H1 (cell line): ENCODE results near the gene E2F1. TPM values are rescaled to one million over a fixed set of nuclear protein-coding genes. Genes with fewer than 3 reads are reported as not detected.

Experiments used
- CTCF ChIA-PET: fragments of 300-600 bp; sonication (Branson Sonifier 250); formaldehyde crosslinking; loops from one replicate; lab custom pipeline; 2021; ENCODE audit not compliant: partially characterized antibody; lab: Charles Lee
- POLR2A ChIA-PET: fragments of 300-600 bp; sonication (Branson Sonifier 250); formaldehyde crosslinking; loops from one replicate; lab custom pipeline; 2021; ENCODE audit warnings: inconsistent platforms; ENCODE audit not compliant: partially characterized antibody; lab: Charles Lee
- DNase-seq, 2 experiments: peaks; one replicate each; pipeline versions ENCODE4 v3.0.0 to v3.0.0-alpha.2; 2010 to 2022; ENCODE audit warnings: low spot score in 2 of 2, low read depth in 1 of 2, mixed read lengths in 1 of 2
- FAIRE-seq: peaks from 2 replicates; lab custom pipeline; 2011; peaks lifted over from hg19 to GRCh38; lab: Jason Lieb, UNC
- H2AFZ ChIP-seq: 2 replicates; pipeline ENCODE4 v1.8.1; 2012; ENCODE audit warnings: low read length, inconsistent platforms
- H2AK5ac ChIP-seq: 2 replicates; pipeline ENCODE4 v1.6.1; 2013; ENCODE audit warnings: low read depth, low read length
- H2BK120ac ChIP-seq: replicated peaks from 2 replicates; pipeline ENCODE3; 2013; ENCODE audit warnings: low read depth, low read length, inconsistent platforms
- H2BK12ac ChIP-seq: 2 replicates; pipeline ENCODE4 v1.6.1; 2013; ENCODE audit warnings: low read depth, low read length
- H2BK15ac ChIP-seq: 2 replicates; pipeline ENCODE4 v1.6.1; 2013; ENCODE audit warnings: low read length
- H2BK20ac ChIP-seq: 2 replicates; pipeline ENCODE4 v1.6.1; 2013; ENCODE audit warnings: low read length
- H2BK5ac ChIP-seq: 2 replicates; pipeline ENCODE4 v1.6.1; 2013; ENCODE audit warnings: low read depth, low read length
- H3K14ac ChIP-seq: 2 replicates; pipeline ENCODE4 v1.6.1; 2013; ENCODE audit warnings: inconsistent platforms; ENCODE audit not compliant: insufficient read length
- H3K18ac ChIP-seq: 2 replicates; pipeline ENCODE4 v1.6.1; 2013; ENCODE audit warnings: low read length; ENCODE audit errors: extremely low read depth
- H3K23ac ChIP-seq: 2 replicates; pipeline ENCODE4 v1.6.1; 2013; ENCODE audit warnings: inconsistent platforms; ENCODE audit not compliant: insufficient read length
- H3K23me2 ChIP-seq: 2 replicates; pipeline ENCODE4 v1.6.1; 2013; ENCODE audit warnings: low read depth, low read length
- H3K27ac ChIP-seq: 2 replicates; pipeline ENCODE4 v1.6.1; 2011; ENCODE audit warnings: low read depth, low read length, inconsistent platforms
- H3K27me3 ChIP-seq, 4 experiments: replicated peaks in 1 of 4; 1 replicate in 1 of 4; 2 replicates in 3 of 4; pipeline versions ENCODE4 v1.6.1 to v1.8.1; 2011 to 2013; ENCODE audit warnings: low read length in 3 of 4, mild to moderate bottlenecking in 3 of 4, inconsistent platforms in 2 of 4, mixed read lengths in 2 of 4, moderate library complexity in 1 of 4; ENCODE audit not compliant: control insufficient read depth in 3 of 4, insufficient read depth in 3 of 4; ENCODE audit errors: extremely low read depth in 1 of 4
- H3K36me3 ChIP-seq, 4 experiments: 2 replicates each; pipeline versions ENCODE4 v1.6.1 to v1.8.1; 2011 to 2013; ENCODE audit warnings: mild to moderate bottlenecking in 4 of 4, low read length in 3 of 4, moderate library complexity in 2 of 4, control low read depth in 1 of 4, inconsistent platforms in 1 of 4; ENCODE audit not compliant: insufficient read depth in 4 of 4, control insufficient read depth in 2 of 4
- H3K4ac ChIP-seq: replicated peaks from 2 replicates; pipeline ENCODE3; 2013; ENCODE audit warnings: low read length, low read depth, mixed read lengths, inconsistent platforms; ENCODE audit not compliant: insufficient read length
- H3K4me1 ChIP-seq, 4 experiments: replicated peaks in 1 of 4; 1 replicate in 1 of 4; 2 replicates in 3 of 4; pipeline versions ENCODE4 v1.6.1 to v1.8.1; 2011 to 2013; ENCODE audit warnings: low read length in 3 of 4, inconsistent platforms in 2 of 4, mixed read lengths in 1 of 4; ENCODE audit not compliant: insufficient read depth in 4 of 4, control insufficient read depth in 3 of 4
- H3K4me2 ChIP-seq, 2 experiments: 2 replicates each; pipeline versions ENCODE4 v1.6.1 to v1.8.1; 2011 to 2013; ENCODE audit warnings: low read depth in 2 of 2, low read length in 2 of 2, control low read depth in 1 of 2, inconsistent platforms in 1 of 2, mild to moderate bottlenecking in 1 of 2; ENCODE audit not compliant: insufficient read depth in 1 of 2
- H3K4me3 ChIP-seq, 4 experiments: fragments of 200-600, 300-600 bp in 1 of 4; sonication (generic), shearing (Covaris generic), sonication (Bioruptor Twin) in 1 of 4; 2 replicates each; pipeline versions ENCODE4 v1.5.1 to v1.8.1; 2011 to 2016; ENCODE audit warnings: low read length in 4 of 4, low read depth in 3 of 4, control low read depth in 2 of 4, inconsistent platforms in 2 of 4, mild to moderate bottlenecking in 2 of 4, mixed read lengths in 1 of 4, moderate library complexity in 1 of 4; ENCODE audit not compliant: insufficient read depth in 2 of 4; ENCODE audit errors: extremely low read depth in 1 of 4
- H3K56ac ChIP-seq: replicated peaks from 2 replicates; pipeline ENCODE3; 2013; ENCODE audit warnings: low read depth, mild to moderate bottlenecking, mixed read lengths, low read length, inconsistent platforms; ENCODE audit not compliant: insufficient read length
- H3K79me1 ChIP-seq: 2 replicates; pipeline ENCODE4 v1.6.1; 2013; ENCODE audit warnings: low read depth, low read length, control low read depth
- H3K79me2 ChIP-seq, 2 experiments: 2 replicates each; pipeline versions ENCODE4 v1.6.1 to v1.8.1; 2012 to 2013; ENCODE audit warnings: low read length in 2 of 2, mild to moderate bottlenecking in 2 of 2, inconsistent platforms in 1 of 2; ENCODE audit not compliant: insufficient read depth in 2 of 2, control insufficient read depth in 1 of 2
- H3K9ac ChIP-seq, 4 experiments: replicated peaks in 1 of 4; 1 replicate in 1 of 4; 2 replicates in 3 of 4; pipeline versions ENCODE4 v1.6.1 to v1.8.1; 2011 to 2013; ENCODE audit warnings: low read depth in 3 of 4, low read length in 3 of 4, control low read depth in 2 of 4, mild to moderate bottlenecking in 2 of 4, moderate library complexity in 2 of 4, inconsistent platforms in 1 of 4; ENCODE audit errors: extremely low read depth in 1 of 4
- H3K9me3 ChIP-seq, 2 experiments: 2 replicates each; pipeline versions ENCODE4 v1.6.1 to v1.8.1; 2012 to 2013; ENCODE audit warnings: mild to moderate bottlenecking in 2 of 2, moderate library complexity in 2 of 2, control low read depth in 1 of 2, inconsistent platforms in 1 of 2, low read depth in 1 of 2, low read length in 1 of 2, mixed read lengths in 1 of 2; ENCODE audit not compliant: insufficient read depth in 2 of 2
- H4K20me1 ChIP-seq, 2 experiments: replicated peaks in 1 of 2; 2 replicates each; pipeline versions ENCODE3 to v1.8.1; 2011 to 2013; ENCODE audit warnings: inconsistent platforms in 2 of 2, low read length in 2 of 2, mild to moderate bottlenecking in 1 of 2; ENCODE audit not compliant: insufficient read depth in 2 of 2, control insufficient read depth in 1 of 2
- H4K5ac ChIP-seq: 2 replicates; pipeline ENCODE4 v1.6.1; 2013; ENCODE audit warnings: low read length, low read depth, mixed read lengths, inconsistent platforms; ENCODE audit not compliant: insufficient read length
- H4K8ac ChIP-seq: 2 replicates; pipeline ENCODE4 v1.8.0; 2013; ENCODE audit warnings: mild to moderate bottlenecking, moderate library complexity, low read length, inconsistent platforms; ENCODE audit not compliant: insufficient read depth; ENCODE audit errors: extremely low read depth
- H4K91ac ChIP-seq: replicated peaks from 2 replicates; pipeline ENCODE3; 2013; ENCODE audit warnings: low read length, mixed read lengths, inconsistent platforms; ENCODE audit not compliant: insufficient read length
- ASH2L ChIP-seq: fragments of 200-600, 300-600 bp; sonication (generic); IDR thresholded peaks from one replicate; pipeline ENCODE4 v1.7.1; 2017; ENCODE audit warnings: low read length
- KDM5A ChIP-seq: fragments of 200-600 bp; IDR thresholded peaks from 2 replicates; pipeline ENCODE4 v1.7.1; 2012; ENCODE audit warnings: mild to moderate bottlenecking, low read length, inconsistent platforms, mixed read lengths
- POLR2AphosphoS5 ChIP-seq: IDR thresholded peaks from 2 replicates; pipeline ENCODE4 v1.6.1; 2011; ENCODE audit warnings: low read depth, low read length
- RAD21 ChIP-seq, 2 experiments: IDR thresholded peaks in 1 of 2; conservative IDR thresholded peaks in 1 of 2; 2 replicates each; pipeline ENCODE4 v1.6.1; 2011; ENCODE audit warnings: low read depth in 2 of 2, low read length in 2 of 2, improper control_type of control experiment in 1 of 2, inconsistent platforms in 1 of 2, mild to moderate bottlenecking in 1 of 2, moderate library complexity in 1 of 2
- RFX5 ChIP-seq: IDR thresholded peaks from 2 replicates; pipeline ENCODE4 v1.6.1; 2011; ENCODE audit warnings: low read depth, low read length, improper control_type of control experiment, borderline replicate concordance
- SIN3A ChIP-seq, 2 experiments: IDR thresholded peaks in 1 of 2; conservative IDR thresholded peaks in 1 of 2; 2 replicates each; pipeline ENCODE4 v1.6.1; 2011 to 2012; ENCODE audit warnings: low read length in 2 of 2, improper control_type of control experiment in 1 of 2, low read depth in 1 of 2, mild to moderate bottlenecking in 1 of 2
- SP2 ChIP-seq: IDR thresholded peaks from 2 replicates; pipeline ENCODE4 v1.6.1; 2012; ENCODE audit warnings: mild to moderate bottlenecking, low read length, inconsistent platforms
- TAF7 ChIP-seq: optimal IDR thresholded peaks from 2 replicates; pipeline ENCODE3; 2011; ENCODE audit warnings: low read depth, mild to moderate bottlenecking, inconsistent platforms, low read length, moderate library complexity, borderline replicate concordance
- YY1 ChIP-seq: IDR thresholded peaks from 2 replicates; pipeline ENCODE4 v1.6.1; 2011; ENCODE audit warnings: low read depth, mild to moderate bottlenecking, low read length
- WGBS, 2 experiments: shearing (Covaris generic) in 1 of 2; methylation state at CpG; one replicate each; pipeline versions ENCODE4 v1.1.6 to v1.1.7; 2013 to 2015; ENCODE audit warnings: low lambda C conversion rate in 2 of 2, mixed read lengths in 2 of 2, inconsistent platforms in 1 of 2, low coverage in 1 of 2, missing lambda C conversion rate in 1 of 2; ENCODE audit not compliant: insufficient replicate concordance in 2 of 2, insufficient coverage in 1 of 2, insufficient read length in 1 of 2; ENCODE audit errors: extremely low coverage in 1 of 2, missing lambda C conversion rate in 1 of 2; 5-methylcytosine and 5-hydroxymethylcytosine counted together
- polyA plus RNA-seq, 7 experiments: library from polyadenylated mRNA; depleted of rRNA in 3 of 7; stranded (reverse) in 5 of 7; unstranded in 2 of 7; fragments of >200 nt in 5 of 7; fragments of 200-250 nt in 2 of 7; gene quantifications; 1 replicate in 5 of 7; 2 replicates in 1 of 7; 4 replicates in 1 of 7; pipeline versions ENCODE4 v1.2.1 to v1.2.3, GENCODE V29; 2011 to 2013; ENCODE audit warnings: missing spikeins in 2 of 7, mixed read lengths in 2 of 7
- total RNA-seq: library from RNA; stranded (reverse); fragmentation: NEBNext Ultra II Directional; extraction: Animal tissue kit (Norgen Biotek cat#: 25700); gene quantifications from 2 replicates; pipeline ENCODE4 v1.2.1, GENCODE V29; 2021

The E2F1 gene
- total and polyA plus RNA-seq, 2 of the 8 experiments (the other 6 are each of a cell fraction or from before 2014, with no cell fraction given) = 33.4 to 35.8 TPM

DNA sequence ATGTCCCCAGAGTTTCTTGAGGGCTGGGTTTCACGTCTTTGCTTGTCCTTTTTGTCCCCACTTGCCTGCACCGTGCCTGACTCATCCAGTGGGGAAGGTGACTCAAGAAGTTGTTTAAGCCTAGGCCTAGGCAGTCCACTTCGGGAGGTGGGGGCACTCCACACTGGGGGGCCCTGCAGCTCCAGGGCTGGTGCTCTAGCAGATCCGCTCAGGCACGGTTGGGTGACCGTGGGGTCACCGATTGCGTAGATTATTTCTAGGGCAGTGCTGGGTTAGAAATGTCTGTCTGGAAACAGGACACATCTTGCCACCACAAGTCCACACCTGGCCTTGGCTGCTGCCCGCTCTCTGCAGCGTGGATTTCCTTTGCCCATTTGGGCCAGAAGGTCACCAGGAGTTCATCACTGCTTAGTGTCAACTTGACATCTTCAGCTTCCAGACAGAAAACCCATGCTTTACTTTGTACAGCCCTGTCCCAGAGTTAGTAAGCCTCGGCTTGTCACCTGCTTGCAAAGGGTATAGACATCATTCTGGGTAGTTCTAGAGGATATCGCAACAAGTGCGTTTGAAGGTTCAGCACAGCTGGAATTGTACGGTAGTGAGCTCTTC lies 37.7 kb downstream of the E2F1 start:
- 94% methylated on average over 14 of the region's 14 CpGs; no CpG with 5 or more reads in 1 of the 2 experiments for WGBS, 2 experiments
- no peaks in the 10 kb centered on the region for H3K79me2 ChIP-seq
- no peak for FAIRE-seq

More for the DNA sequence above, 37.7 kb downstream of the E2F1 start:
- ChIA-PET CTCF (interaction anchor here (0.6 to 1.6 kb wide), 6 partner anchors 10 to 272 kb away, joined by 3 to 5 read pairs (median 3); no protein-coding TSS in a partner anchor), POLR2A (interaction anchor here (1.6 kb wide), 1 partner anchor 16 kb away, joined by 6 read pairs; no protein-coding TSS in a partner anchor)
- no peak overlapping the region for H2AK5ac ChIP-seq
- TF ChIP-seq RFX5 (no peak), SIN3A (conservative IDR thresholded peaks at IDR 0.05 in 1 of 2, IDR thresholded peaks at IDR 0.05 in 1 of 2; ENCODE audit: low read depth in 1 of 2, low read length in 2 of 2) (no peak), RAD21 (IDR thresholded peaks at IDR 0.05 in 1 of 2, conservative IDR thresholded peaks at IDR 0.05 in 1 of 2; ENCODE audit: low read depth in 2 of 2, low read length in 2 of 2) (no peak), SP2 (no peak), POLR2AphosphoS5 (0 out of 2 replicates have a peak, but pooled peaks have one; percentile 23), TAF7 (no peak), KDM5A (no peak), ASH2L (no peak), YY1 (no peak)
- DNase-seq = no peak
- H3K4me2 ChIP-seq = no peak overlapping the region
- H2BK20ac ChIP-seq = no peak overlapping the region
- H3K4me3 ChIP-seq = no peak overlapping the region
- peaks cover 0 to 4% of the 10 kb centered on the region in 2 experiments for H4K20me1 ChIP-seq
- no peak overlapping the region for H4K91ac ChIP-seq
- H3K9me3 ChIP-seq = no peaks in the 10 kb centered on the region
- H3K36me3 ChIP-seq = peaks cover 0 to 11% (median 0%) of the 10 kb centered on the region in 4 experiments; a peak in 2 of 8 replicates
- H4K5ac ChIP-seq = no peak overlapping the region
- no peak overlapping the region for H3K23ac ChIP-seq
- no peak overlapping the region for H3K14ac ChIP-seq
- no peak overlapping the region for H2BK15ac ChIP-seq
- no peaks in the 10 kb centered on the region for H3K23me2 ChIP-seq
- H2AFZ ChIP-seq = no peak overlapping the region
- H3K56ac ChIP-seq = no peak overlapping the region
- H3K9ac ChIP-seq = no peak overlapping the region
- H2BK120ac ChIP-seq = no peak overlapping the region
- H3K79me1 ChIP-seq = no peaks in the 10 kb centered on the region
- H3K4me1 ChIP-seq = peaks cover 0 to 4% (median 0%) of the 10 kb centered on the region in 4 experiments; a peak in 3 of 7 replicates
- no peak overlapping the region for H3K4ac ChIP-seq
- H3K27ac ChIP-seq = no peak overlapping the region
- H2BK5ac ChIP-seq = no peak overlapping the region
- H3K18ac ChIP-seq = no peak overlapping the region
- H3K27me3 ChIP-seq = no peaks in the 10 kb centered on the region
- no peak overlapping the region for H4K8ac ChIP-seq
- no peak overlapping the region for H2BK12ac ChIP-seq
